GM23338 (cell line): Measurements from ENCODE around the gene RIPOR3. TPM values are rescaled to one million over a fixed set of nuclear protein-coding genes. Genes with fewer than 3 reads are reported as not detected.

Experiments
- ATAC-seq: fragments of 200-7000 bp; cut with Tn5 transposase; 3 replicates; pipeline ENCODE4 v1.9.1; 2020
- DNase-seq: peaks from one replicate; pipeline ENCODE4 v3.0.0-alpha.2; 2015; ENCODE audit warnings: low spot score
- H2AFZ ChIP-seq: fragments of 200-600 bp; sonication (generic); 2 replicates; pipeline ENCODE4 v1.8.0; 2016; ENCODE audit warnings: antibody characterized with exemption, mild to moderate bottlenecking, moderate library complexity
- H3F3A ChIP-seq: fragments of 200-600 bp; sonication (generic); replicated peaks from 2 replicates; pipeline ENCODE4 v1.8.0; 2017; ENCODE audit warnings: antibody characterized with exemption, mixed run types, low read depth
- H3K27ac ChIP-seq: fragments of 200-600 bp; sonication (generic); 2 replicates; pipeline ENCODE4 v1.6.1; 2016; ENCODE audit warnings: low read depth
- H3K27me3 ChIP-seq: fragments of 200-600 bp; sonication (generic); 2 replicates; pipeline ENCODE4 v1.8.0; 2016; ENCODE audit warnings: mild to moderate bottlenecking, mixed run types, moderate library complexity; ENCODE audit not compliant: insufficient read depth
- H3K36me3 ChIP-seq: fragments of 200-600 bp; sonication (generic); 2 replicates; pipeline ENCODE4 v1.8.0; 2016; ENCODE audit warnings: mild to moderate bottlenecking; ENCODE audit not compliant: insufficient read depth
- H3K4me1 ChIP-seq: fragments of 200-600 bp; sonication (generic); 2 replicates; pipeline ENCODE4 v1.8.0; 2016; ENCODE audit warnings: mild to moderate bottlenecking, moderate library complexity; ENCODE audit not compliant: insufficient read depth
- H3K4me2 ChIP-seq: fragments of 200-600 bp; sonication (generic); 2 replicates; pipeline ENCODE4 v1.7.1; 2017; ENCODE audit warnings: mixed run types
- H3K4me3 ChIP-seq: fragments of 200-600 bp; sonication (generic); 2 replicates; pipeline ENCODE4 v1.6.1; 2016; ENCODE audit warnings: mixed run types
- H3K79me2 ChIP-seq: fragments of 200-600 bp; sonication (generic); replicated peaks from 2 replicates; pipeline ENCODE4 v1.8.0; 2017; ENCODE audit warnings: mild to moderate bottlenecking; ENCODE audit not compliant: insufficient read depth
- H3K9me2 ChIP-seq: fragments of 200-600 bp; sonication (generic); 2 replicates; pipeline ENCODE4 v1.8.0; 2017; ENCODE audit not compliant: insufficient read depth
- H4K20me1 ChIP-seq: fragments of 200-600 bp; sonication (generic); replicated peaks from 2 replicates; pipeline ENCODE4 v1.8.0; 2017; ENCODE audit warnings: mild to moderate bottlenecking; ENCODE audit not compliant: insufficient read depth
- H3K27ac Mint-ChIP-seq: 2 replicates; pipeline ENCODE4 v1.8.0; 2020; ENCODE audit warnings: inconsistent platforms, mild to moderate bottlenecking, moderate library complexity, mixed read lengths
- H3K27me3 Mint-ChIP-seq: 3 replicates; pipeline ENCODE4 v1.8.0; 2022; ENCODE audit warnings: low read depth, mild to moderate bottlenecking, moderate library complexity, mixed read lengths, inconsistent platforms; ENCODE audit not compliant: insufficient read depth, poor library complexity
- H3K36me3 Mint-ChIP-seq: 3 replicates; pipeline ENCODE4 v1.8.0; 2021; ENCODE audit warnings: low read depth, mild to moderate bottlenecking, inconsistent platforms, moderate library complexity, mixed read lengths
- H3K4me1 Mint-ChIP-seq: 3 replicates; pipeline ENCODE4 v1.8.0; 2020; ENCODE audit warnings: mild to moderate bottlenecking, inconsistent platforms, mixed read lengths
- H3K4me3 Mint-ChIP-seq: 3 replicates; pipeline ENCODE4 v1.8.0; 2021; ENCODE audit warnings: moderate library complexity, mild to moderate bottlenecking, inconsistent platforms, mixed read lengths
- H3K9me3 Mint-ChIP-seq: 3 replicates; pipeline ENCODE4 v1.8.0; 2020; ENCODE audit warnings: moderate library complexity, mild to moderate bottlenecking, inconsistent platforms, mixed read lengths
- ETS1 ChIP-seq: IDR thresholded peaks from 2 replicates; pipeline ENCODE4 v1.6.1; 2016; ENCODE audit warnings: antibody characterized with exemption
- EZH2 ChIP-seq: fragments of 200-600 bp; sonication (generic); IDR thresholded peaks from one replicate; pipeline ENCODE4 v1.8.0; 2017; ENCODE audit warnings: antibody characterized with exemption, mild to moderate bottlenecking, low read depth; ENCODE audit not compliant: unreplicated experiment
- EZH2phosphoT487 ChIP-seq: fragments of 200-600 bp; sonication (generic); IDR thresholded peaks from one replicate; pipeline ENCODE4 v1.8.1; 2018; ENCODE audit warnings: antibody characterized with exemption; ENCODE audit not compliant: unreplicated experiment
- REST ChIP-seq: IDR thresholded peaks from one replicate; pipeline ENCODE4 v1.6.1; 2018; ENCODE audit warnings: antibody characterized with exemption; ENCODE audit not compliant: unreplicated experiment
- ZNF114 ChIP-seq: fragments of 250-450 bp; sonication (Bioruptor Pico); IDR thresholded peaks from 2 replicates; pipeline ENCODE4 v1.5.0; 2020; ENCODE audit warnings: mild to moderate bottlenecking, moderate library complexity
- ZNF331 ChIP-seq: fragments of 250-450 bp; sonication (Bioruptor Pico); IDR thresholded peaks from 2 replicates; pipeline ENCODE4 v1.5.0; 2020; ENCODE audit warnings: low read depth, mild to moderate bottlenecking, moderate library complexity
- ZNF462 ChIP-seq: fragments of 250-450 bp; sonication (Bioruptor Pico); IDR thresholded peaks from 2 replicates; pipeline ENCODE4 v1.5.0; 2020; ENCODE audit warnings: mild to moderate bottlenecking, moderate library complexity
- polyA plus RNA-seq: library from polyadenylated mRNA; unstranded; fragments of >200 nt; fragmentation: Nextera tagmentation; extraction: Ambion mirVana; gene quantifications from 2 replicates; pipeline ENCODE4 v1.2.1, GENCODE V29; 2016
- total RNA-seq: library from RNA; depleted of rRNA; stranded (reverse); fragments of >200 nt; shearing (Covaris generic); gene quantifications from 2 replicates; pipeline ENCODE4 v1.2.3, GENCODE V29; 2014

The RIPOR3 gene
- total and polyA plus RNA-seq, 2 experiments from 2014 or later: 4.9 to 6.3 TPM

GRCh38 chr20:50682065-50682464 is 9.3 kb downstream of the RIPOR3 start:
- TF ChIP-seq REST: no peak
- TF ChIP-seq ETS1: no peak
- no peak for TF ChIP-seq ZNF331 (CRISPR knock-in tag)
- no peak for TF ChIP-seq ZNF114 (CRISPR knock-in tag)
- no peak for ATAC-seq
- H3K27me3 ChIP-seq: no peaks in the 10 kb centered on the region

GRCh38 chr20:50681359-50682064 is 9.8 kb downstream of the RIPOR3 start:
- Histone ChIP-seq H3K79me2 (no peaks in the 10 kb centered on the region), H2AFZ (no peak overlapping the region), H3K27ac (no peak overlapping the region), H3K27me3 (no peaks in the 10 kb centered on the region), H3F3A (no peaks in the 10 kb centered on the region), H3K4me3 (no peak overlapping the region), H3K9me2 (no peaks in the 10 kb centered on the region), H3K4me2 (no peak overlapping the region), H3K4me1 (peaks cover 5% of the 10 kb centered on the region; the same call in 1 of the 2 replicates), H3K36me3 (no peaks in the 10 kb centered on the region), H4K20me1 (no peaks in the 10 kb centered on the region)
- Mint-ChIP-seq H3K4me1 (peaks cover 6% of the 10 kb centered on the region), H3K27me3 (peaks cover 10% of the 10 kb centered on the region), H3K36me3 (no peaks in the 10 kb centered on the region; the same call in 2 of the 3 replicates), H3K4me3 (no peak overlapping the region), H3K27ac (no peak overlapping the region), H3K9me3 (no peaks in the 10 kb centered on the region)
- ATAC-seq: no peak
- DNase-seq: no peak
- TF ChIP-seq ZNF114 (CRISPR knock-in tag): no peak
- TF ChIP-seq ZNF331 (CRISPR knock-in tag): no peak
- no peak for TF ChIP-seq ETS1
- TF ChIP-seq EZH2: no peak
- TF ChIP-seq ZNF462: no peak
- TF ChIP-seq EZH2phosphoT487: no peak

More at GRCh38 chr20:50682065-50682464, 9.3 kb downstream of the RIPOR3 start:
- H3K27ac Mint-ChIP-seq: no peak overlapping the region
- Histone ChIP-seq H3K27ac (no peak overlapping the region), H3K4me2 (no peak overlapping the region), H4K20me1 (no peaks in the 10 kb centered on the region), H3K4me1 (peaks cover 5% of the 10 kb centered on the region; the same call in 1 of the 2 replicates), H3K9me2 (no peaks in the 10 kb centered on the region), H2AFZ (no peak overlapping the region), H3F3A (no peaks in the 10 kb centered on the region), H3K4me3 (no peak overlapping the region), H3K79me2 (no peaks in the 10 kb centered on the region), H3K36me3 (no peaks in the 10 kb centered on the region)
- peaks cover 10% of the 10 kb centered on the region for H3K4me1 Mint-ChIP-seq
- no peak for DNase-seq
- no peaks in the 10 kb centered on the region; the same call in 2 of the 3 replicates for H3K36me3 Mint-ChIP-seq
- H3K27me3 Mint-ChIP-seq: peaks cover 13% of the 10 kb centered on the region
- no peak overlapping the region for H3K4me3 Mint-ChIP-seq
- no peaks in the 10 kb centered on the region for H3K9me3 Mint-ChIP-seq
